ENCODE results near the gene KDM4F. TPM values are rescaled to one million over a fixed set of nuclear protein-coding genes. Genes with fewer than 3 reads are reported as not detected.

Gene KDM4F
- total and polyA plus RNA-seq, 2 of the 8 experiments (the other 6 are each of a cell fraction or from before 2014, with no cell fraction given) = not detected

- Histone ChIP-seq H3K9me3 (ENCODE audit: insufficient read depth in 2 of 2, low read depth in 1 of 2, low read length in 1 of 2) (no peaks in the 10 kb centered on the region), H2BK15ac (ENCODE audit: low read length) (no peak overlapping the region), H3K56ac (replicated peaks; ENCODE audit: insufficient read length, low read depth, low read length) (no peak overlapping the region), H3K79me1 (ENCODE audit: low read depth, low read length) (no peaks in the 10 kb centered on the region), H3K4me2 (ENCODE audit: insufficient read depth in 1 of 2, low read depth in 2 of 2, low read length in 2 of 2) (no peak overlapping the region), H3K36me3 (ENCODE audit: control insufficient read depth in 2 of 4, insufficient read depth in 4 of 4, low read length in 3 of 4) (no peaks in the 10 kb centered on the region), H2AK5ac (ENCODE audit: low read depth, low read length) (no peak overlapping the region), H2BK12ac (ENCODE audit: low read depth, low read length) (no peak overlapping the region), H3K4me3 (ENCODE audit: extremely low read depth in 1 of 4, insufficient read depth in 2 of 4, low read depth in 3 of 4, low read length in 4 of 4) (no peak overlapping the region), H4K5ac (ENCODE audit: insufficient read length, low read depth, low read length) (no peak overlapping the region), H3K23ac (ENCODE audit: insufficient read length) (no peak overlapping the region), H3K14ac (ENCODE audit: insufficient read length) (no peak overlapping the region), H2AFZ (ENCODE audit: low read length) (no peak overlapping the region), H3K79me2 (ENCODE audit: control insufficient read depth in 1 of 2, insufficient read depth in 2 of 2, low read length in 2 of 2) (no peaks in the 10 kb centered on the region), H4K91ac (replicated peaks; ENCODE audit: insufficient read length, low read length) (no peak overlapping the region), H3K18ac (ENCODE audit: extremely low read depth, low read length) (no peak overlapping the region), H4K8ac (ENCODE audit: extremely low read depth, insufficient read depth, low read length) (no peak overlapping the region), H4K20me1 (replicated peaks in 1 of 2; ENCODE audit: control insufficient read depth in 1 of 2, insufficient read depth in 2 of 2, low read length in 2 of 2) (no peaks in the 10 kb centered on the region), H3K9ac (replicated peaks in 1 of 4; ENCODE audit: extremely low read depth in 1 of 4, low read depth in 3 of 4, low read length in 3 of 4) (no peak overlapping the region), H3K23me2 (ENCODE audit: low read depth, low read length) (peaks cover 11% of the 10 kb centered on the region), H2BK120ac (replicated peaks; ENCODE audit: low read depth, low read length) (no peak overlapping the region), H3K27ac (ENCODE audit: low read depth, low read length) (no peak overlapping the region), H3K4ac (replicated peaks; ENCODE audit: insufficient read length, low read depth, low read length) (no peak overlapping the region), H3K27me3 (replicated peaks in 1 of 4; ENCODE audit: control insufficient read depth in 3 of 4, extremely low read depth in 1 of 4, insufficient read depth in 3 of 4, low read length in 3 of 4) (peaks cover 1 to 20% (median 17%) of the 10 kb centered on the region in 4 experiments), H3K4me1 (replicated peaks in 1 of 4; ENCODE audit: control insufficient read depth in 3 of 4, insufficient read depth in 4 of 4, low read length in 3 of 4) (peaks cover 2 to 6% (median 3%) of the 10 kb centered on the region in 4 experiments), H2BK20ac (ENCODE audit: low read length) (no peak overlapping the region), H2BK5ac (ENCODE audit: low read depth, low read length) (no peak overlapping the region)
- FAIRE-seq = no peak
- WGBS, 2 experiments (ENCODE audit: extremely low coverage in 1 of 2, insufficient coverage in 1 of 2, insufficient read length in 1 of 2, insufficient replicate concordance in 2 of 2, low coverage in 1 of 2, low lambda C conversion rate in 2 of 2, missing lambda C conversion rate in 1 of 2) = 98% methylated on average over 2 of the region's 2 CpGs; no CpG with 5 or more reads in 1 of the 2 experiments
- ChIA-PET POLR2A (ENCODE audit: partially characterized antibody) (interaction anchor here (1.1 to 1.5 kb wide), 2 partner anchors 10 to 19 kb away, joined by 5 to 6 read pairs; partner anchors contain the start of gene SRSF8), CTCF (ENCODE audit: partially characterized antibody) (interaction anchor here (0.8 to 9.4 kb wide), 4 partner anchors 12 to 65 kb away, joined by 3 to 84 read pairs (median 6); partner anchors contain the start of gene SRSF8)
- TF ChIP-seq CBX8 (IDR thresholded peaks at IDR 0.05; ENCODE audit: borderline replicate concordance, low read depth, low read length) (no peak), CEBPB (IDR thresholded peaks at IDR 0.05; ENCODE audit: low read depth, low read length) (no peak)
- DNase-seq (ENCODE audit: low read depth in 1 of 2, low spot score in 2 of 2) = no peak
Observed at GRCh38 chr11:95086151-95086550, 36.9 kb downstream of the KDM4F start.
